HG03571 (cell line): ENCODE measurements around the gene PUM2.

Experiments used
- ATAC-seq: cut with Tn5 transposase; IDR thresholded peaks from one replicate; pipeline ENCODE4 v1.9.1; 2021; ENCODE audit not compliant: unreplicated experiment

PUM2 gene

DNA sequence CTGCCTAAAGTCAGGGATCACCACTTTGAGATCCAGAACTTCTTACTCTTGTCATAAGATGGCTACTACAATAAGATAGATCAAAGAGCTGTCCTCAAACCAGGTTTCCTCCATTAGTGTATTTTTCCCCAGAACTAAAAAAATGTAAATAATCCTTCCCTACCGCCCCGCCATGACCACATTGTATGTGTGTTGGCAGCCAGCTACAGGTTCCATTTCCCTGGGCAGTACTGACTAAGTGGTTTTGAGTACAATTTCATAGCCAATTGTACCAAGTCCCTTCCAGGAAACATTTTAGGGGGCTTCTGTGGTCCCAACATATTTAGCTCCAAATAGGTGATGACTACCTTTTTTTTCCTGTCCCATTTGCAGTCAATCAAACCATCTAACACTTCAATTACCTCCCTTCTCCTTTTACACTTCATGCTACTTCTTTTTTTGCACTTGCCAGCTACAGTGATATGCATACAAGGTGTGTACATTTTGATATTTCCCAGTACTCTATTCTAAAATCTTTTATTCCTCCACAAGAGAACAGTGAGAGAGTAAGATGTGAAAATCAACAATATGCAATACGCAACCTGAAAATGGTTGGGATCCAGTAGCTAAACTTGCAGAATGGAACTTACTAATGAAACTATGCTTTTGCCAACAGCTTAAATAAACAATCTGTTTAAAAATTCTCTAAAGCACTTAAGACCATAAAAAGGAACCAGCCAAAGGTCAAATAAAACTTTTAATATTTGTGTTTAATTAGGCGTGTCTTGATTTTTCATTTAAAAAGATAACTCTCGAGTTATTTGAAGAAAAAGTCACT is 3.9 kb downstream of the PUM2 start:
- no peak for ATAC-seq

DNA sequence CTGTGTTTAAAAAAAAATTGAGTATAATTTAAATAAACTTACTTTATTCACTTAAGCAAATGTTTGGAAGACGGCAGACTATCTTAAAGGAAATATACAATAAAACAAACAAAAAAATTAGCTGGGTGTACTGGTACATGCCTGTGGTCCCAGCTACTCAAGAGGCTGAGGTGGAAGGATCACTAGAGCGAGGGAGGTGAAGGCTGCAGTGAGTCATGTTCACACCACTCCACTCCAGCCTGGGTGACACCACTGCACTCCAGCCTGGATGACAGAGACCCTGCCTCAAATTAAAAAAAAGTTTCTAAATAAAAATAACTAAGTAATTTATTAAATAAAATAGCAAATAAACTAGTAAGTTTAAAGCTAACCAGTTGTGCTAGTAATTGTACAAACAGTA is 7.5 kb downstream of the PUM2 start:
- ATAC-seq = no peak

DNA sequence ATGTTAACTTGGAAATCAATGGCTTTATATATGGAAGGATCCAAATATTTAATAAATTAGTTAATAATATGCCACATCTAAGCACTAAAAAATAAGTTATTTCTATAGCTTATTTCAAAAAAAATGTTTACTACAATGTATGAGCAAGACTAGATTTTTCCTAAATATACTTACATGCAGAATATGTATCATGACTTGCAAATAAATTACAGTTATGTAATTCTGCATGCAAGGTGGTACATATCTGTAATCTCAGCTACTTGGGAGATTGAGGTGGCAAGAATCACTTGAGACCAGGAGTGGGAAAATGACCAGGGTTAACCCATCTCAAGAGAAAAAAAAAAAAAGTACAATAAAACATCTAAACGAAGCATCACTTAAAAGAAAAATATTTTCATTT is 11.6 kb downstream of the PUM2 start:
- ATAC-seq = no peak

DNA sequence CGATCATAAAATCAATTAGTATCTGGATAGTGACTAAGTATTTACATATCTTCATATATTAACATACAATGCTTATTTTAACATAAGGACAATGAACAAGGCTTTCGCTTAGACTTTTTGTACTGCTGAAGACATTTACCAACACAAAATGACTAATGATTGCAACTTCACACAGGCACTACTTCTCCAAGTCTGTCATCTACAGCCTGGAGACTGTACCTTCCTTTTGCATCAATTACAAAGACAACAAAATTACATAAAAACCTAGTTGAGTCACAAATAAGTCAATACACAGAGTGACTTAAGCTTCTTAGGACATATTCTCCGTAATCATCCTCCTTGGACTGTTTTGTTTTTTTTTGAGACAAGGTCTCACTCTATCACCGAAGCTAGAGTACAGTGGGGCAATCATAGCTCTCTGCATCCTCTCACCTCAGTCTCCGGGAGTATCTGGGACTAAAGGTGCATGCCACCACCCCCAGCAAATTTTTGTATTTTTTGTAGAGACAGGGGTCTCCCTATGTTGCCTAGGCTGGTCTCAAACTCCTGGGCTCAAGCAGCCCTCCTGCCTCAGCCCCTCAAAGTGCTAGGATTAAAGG is 15.9 kb downstream of the PUM2 start:
- no peak for ATAC-seq

DNA sequence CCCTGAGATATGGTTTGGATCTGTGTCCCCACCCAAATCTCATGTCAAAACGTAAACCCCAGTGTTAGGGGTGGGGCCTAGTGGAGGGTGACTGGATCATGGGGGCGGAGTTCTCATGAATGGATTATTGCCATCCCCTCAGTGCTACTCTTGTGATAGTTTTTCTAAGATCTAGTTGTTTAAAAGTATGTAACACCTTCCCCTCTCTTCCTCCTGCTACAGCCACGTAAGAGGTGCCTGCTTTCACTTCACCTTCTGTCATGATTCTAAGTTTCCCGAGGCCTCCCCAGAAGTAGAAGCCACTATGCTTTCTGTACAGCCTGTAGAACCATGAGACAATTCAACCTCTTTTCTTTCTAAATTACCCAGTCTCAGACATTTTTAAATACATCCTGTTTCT is 16.9 kb downstream of the PUM2 start:
- no peak for ATAC-seq

DNA sequence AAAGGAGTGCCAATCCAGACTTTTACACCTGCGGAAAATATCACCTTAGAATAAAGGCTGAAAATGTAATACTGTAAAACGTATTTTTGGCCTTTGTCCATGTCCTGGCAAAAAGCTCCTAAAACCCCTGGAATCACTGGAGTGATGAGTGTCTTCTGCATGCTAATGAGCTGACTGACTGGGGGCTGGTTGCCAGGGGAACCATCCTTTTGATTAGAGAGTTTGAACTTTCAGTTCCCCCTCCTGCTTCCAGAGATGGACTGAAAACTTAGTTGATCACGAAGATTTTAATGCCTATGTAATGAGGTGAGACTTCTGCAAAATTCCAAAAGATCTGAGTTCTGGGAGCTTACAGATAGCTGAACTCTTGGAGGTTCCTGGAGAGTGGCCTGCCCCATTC is 20.5 kb downstream of the PUM2 start:
- ATAC-seq = no peak

DNA sequence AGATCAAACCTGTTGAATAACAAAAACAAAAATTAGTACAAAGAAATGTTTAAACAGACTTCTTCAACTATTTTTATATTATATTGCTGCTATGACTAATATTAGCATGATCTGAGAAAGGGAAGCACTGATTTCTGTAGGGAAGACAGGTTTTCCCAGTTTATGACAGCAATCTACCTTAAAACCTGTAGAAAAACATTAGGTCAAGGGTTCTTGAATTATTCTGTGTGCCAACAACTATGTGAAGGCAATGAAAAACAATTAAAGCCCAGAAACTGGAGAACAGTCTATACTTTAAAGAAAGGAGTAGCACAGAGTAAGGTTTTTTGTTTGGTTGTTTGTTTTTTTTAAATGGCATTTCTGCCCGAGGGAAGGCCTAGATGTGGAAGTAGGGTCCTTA is 23.3 kb downstream of the PUM2 start:
- ATAC-seq = no peak

DNA sequence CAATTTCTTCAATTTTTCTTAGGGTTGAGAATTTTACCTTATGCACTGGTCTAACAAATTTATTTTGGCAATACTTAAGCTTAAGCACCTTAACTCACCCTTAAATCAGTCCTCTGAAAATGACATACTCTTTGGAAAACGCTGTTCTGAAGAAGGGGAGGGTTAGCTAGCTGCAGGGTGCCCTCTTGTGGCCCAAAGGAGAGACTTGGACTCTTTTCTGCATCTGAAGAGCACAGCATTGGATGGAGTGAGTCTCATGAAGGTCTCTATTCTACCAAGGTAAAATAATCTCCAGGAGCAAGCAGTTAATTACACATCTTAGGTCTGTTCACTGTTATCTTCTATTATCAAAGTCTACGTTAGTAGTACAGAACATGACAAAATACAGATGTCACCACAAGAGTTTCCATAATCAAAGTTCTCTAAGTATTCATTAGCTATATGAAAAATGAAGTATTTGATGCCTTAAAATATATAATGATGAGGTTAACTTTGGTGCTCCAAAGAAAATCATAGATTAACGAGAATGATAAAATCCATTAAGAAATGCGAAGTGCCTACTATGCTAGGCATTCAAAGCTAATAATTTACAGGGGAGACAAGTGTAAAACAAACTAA is 24.4 kb downstream of the PUM2 start:
- ATAC-seq = no peak

DNA sequence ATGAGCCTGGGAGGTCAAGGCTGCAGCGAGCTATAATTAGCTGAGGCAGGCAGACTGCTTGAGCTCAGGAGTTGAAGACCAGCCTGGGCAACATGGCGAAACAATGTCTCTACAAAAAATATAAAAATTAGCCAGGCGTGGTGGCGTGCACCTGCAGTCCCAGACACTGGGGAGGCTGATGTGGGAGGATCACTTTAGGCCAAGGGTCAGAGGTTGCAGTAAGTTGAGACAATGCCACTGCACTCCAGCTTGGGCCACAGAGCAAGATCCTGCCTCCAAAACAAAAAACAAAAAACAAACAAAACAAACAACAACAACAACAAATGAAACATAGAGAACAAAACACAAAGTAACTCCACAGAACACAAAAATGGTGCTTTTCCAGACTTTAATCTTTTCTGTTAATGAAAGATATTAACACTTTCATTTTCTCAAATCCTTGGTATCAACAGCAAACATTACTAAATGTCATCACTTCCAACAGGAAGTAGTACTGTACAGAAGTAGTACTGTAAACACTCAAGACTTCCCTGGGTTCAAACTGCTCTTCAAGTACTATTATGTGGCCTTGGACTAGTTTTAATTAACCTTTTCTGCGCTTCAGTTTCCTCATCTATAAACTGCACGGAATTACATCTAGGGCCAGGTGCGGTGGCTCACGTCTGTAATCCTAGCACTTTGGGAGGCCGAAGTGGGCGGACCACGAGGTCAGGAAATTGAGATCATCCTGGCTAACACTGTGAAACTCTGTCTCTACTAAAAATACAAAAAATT is 27.9 kb downstream of the PUM2 start:
- ATAC-seq = no peak

DNA sequence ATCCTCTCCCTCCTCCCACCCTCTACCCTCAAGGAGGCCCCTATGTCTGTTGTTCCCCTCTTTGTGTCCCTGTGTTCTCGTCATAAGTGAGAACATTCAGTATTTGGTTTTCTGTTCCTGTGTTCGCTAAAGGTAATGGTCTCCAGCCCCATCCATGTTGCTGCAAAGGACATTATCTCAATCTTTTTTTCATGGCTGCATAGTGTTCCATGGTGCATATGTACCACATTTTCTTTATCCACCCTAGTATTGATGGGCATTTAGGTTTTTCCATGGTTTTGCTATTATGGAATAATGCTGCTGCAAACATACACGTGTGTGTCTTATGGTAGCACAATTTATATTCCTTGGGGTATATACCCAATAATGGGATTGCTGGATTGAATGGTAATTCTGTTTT is 33.0 kb downstream of the PUM2 start:
- ATAC-seq = no peak

DNA sequence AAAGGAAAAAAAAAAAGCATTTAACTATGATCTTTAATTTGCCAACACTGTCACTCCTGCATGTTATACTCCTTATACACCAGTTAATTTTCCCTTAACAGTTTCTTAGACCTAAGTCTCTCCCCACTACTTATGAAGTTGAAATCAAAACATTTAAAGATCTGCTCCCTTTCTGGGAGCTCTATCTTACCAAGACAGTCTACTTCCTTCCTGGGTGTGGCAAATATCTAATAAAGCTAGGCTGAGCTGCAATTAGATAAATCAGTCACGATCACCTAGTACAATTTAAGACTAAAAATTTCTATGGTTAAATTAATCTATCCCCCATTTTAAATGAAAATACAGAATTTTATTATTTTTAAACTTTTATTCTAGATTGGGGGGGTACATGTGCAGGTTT is 33.4 kb downstream of the PUM2 start:
- ATAC-seq = no peak

DNA sequence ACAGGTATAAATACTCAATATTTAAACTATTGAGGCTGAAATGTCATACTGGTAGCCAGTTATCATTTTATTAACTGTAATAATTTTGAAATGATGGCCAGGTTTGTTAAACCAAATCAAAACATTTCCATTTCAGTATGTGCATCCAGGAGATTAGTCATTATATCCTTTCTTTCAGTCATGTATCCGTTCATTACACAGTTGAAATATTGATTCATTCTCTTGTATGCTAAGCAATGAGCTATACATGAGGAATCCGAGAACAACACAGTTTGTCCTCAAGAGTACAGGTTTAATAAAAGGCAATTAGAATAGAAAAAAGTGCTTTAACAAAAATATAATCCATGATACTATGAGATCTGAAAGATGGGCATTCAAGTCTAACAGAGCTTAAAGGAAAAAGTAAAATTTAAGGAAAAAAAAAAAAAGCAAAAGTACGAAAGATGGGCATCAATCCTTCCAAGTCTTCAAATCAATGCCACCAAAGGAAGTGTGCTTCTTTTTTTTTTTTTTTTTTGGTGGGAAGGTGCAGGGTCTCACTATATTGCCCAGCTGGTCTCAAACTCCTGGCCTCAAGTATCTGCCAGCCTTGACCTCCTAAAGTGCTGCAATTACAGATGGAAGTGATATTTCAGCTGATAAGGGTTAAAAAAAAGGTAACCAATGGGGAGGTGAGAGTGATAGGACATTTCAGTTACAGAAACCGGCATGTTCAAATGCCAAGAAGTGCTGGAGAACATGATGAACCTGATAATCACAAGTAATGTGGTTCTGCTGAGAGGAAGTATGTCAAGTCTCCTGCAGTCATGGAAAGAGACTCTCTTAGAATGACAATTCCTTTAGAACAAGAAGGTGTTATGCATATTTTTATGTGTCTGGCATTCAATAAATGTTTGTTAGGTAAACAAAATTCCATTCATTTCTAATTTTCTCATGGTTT is 35.8 kb downstream of the PUM2 start:
- no peak for ATAC-seq

DNA sequence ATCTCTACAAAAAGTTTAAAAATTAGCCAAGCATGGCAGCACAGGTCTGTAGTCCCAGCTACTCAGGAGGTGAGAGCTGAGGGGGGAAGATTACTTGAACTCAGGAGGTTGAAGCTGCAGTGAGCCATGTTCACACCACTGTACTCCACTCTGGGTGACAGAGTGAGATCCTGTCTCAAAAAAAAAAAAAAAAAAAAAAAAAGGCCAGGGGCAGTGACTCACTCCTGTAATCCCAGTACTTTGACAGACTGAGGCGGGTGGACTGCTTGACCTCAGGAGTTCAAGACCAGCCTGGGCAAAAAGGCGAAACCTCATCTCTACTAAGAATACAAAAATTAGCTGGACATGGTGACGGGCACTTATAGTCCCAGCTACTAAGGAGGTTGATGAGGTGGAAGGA is 37.0 kb downstream of the PUM2 start:
- ATAC-seq = no peak

DNA sequence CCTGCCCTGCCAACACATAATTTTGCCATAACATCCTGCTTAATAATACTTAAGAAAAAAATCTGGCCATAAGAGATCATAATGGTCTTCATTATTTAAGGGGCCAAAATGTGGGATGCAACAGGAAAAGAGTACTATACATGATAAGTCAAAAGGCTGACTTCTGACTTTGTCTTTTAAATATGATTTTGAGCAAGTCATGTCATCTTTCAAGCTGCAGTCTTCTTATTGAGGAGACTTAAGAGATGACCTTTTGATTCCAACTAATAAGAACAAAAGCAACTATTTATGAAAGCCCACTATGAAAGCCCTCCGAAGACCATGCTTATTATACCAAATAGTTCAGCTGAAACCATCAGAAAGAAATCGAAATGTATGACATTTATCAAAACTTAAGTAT is 41.6 kb downstream of the PUM2 start:
- ATAC-seq = no peak

DNA sequence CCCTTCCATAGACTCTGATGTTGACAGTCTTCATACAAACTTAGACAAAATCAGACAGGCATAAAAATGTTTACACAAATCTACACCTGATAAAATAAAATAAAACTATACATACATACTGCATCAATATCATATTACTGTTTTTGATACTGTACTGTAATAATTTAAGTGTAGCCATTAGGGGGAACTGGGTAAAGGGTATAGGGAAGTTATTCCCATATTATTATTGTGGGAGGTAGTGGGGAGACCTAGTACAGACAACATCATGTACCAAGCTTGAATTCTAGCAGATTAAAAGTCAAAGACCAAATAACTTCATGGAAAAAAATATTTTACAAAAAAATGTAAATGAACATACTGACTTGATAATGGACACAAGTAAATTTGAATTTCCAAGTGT is 43.3 kb downstream of the PUM2 start:
- ATAC-seq = no peak

DNA sequence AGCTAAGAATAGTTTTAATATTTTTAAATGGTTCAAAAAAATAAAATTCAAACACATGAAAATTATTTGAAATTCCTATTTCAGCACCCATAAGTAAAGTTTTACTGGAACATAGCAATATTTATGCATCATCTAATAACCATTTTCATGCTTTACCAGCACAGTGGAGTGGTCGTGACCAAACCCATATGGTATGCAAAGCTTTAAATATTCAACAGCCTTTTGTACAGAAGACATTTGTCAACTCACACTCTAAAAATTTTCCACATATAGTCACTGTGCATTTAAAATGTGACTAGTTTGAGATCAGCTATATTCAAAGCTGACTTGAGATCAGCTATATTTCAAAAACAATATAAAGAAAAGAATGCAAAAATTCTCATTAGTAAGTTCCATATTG is 46.2 kb downstream of the PUM2 start:
- ATAC-seq = no peak

DNA sequence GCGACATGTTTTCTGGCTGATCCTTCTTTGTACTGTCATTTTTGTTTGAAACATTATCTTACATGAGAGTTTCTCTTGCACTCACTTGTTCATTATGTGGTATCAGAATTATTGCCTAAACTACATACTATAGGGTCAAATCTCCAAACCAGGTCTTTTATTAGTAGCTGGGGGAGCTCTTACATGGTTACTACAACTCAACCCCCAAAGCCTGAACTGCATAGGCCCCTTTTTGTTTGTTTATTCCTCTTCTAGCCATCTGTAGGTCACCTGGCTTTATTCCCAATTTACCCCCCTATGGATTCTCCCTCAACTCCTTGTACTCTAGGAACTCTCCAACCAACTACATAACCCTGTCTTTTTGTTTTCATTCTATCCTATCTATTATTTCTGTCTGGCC is 46.7 kb downstream of the PUM2 start:
- no peak for ATAC-seq

DNA sequence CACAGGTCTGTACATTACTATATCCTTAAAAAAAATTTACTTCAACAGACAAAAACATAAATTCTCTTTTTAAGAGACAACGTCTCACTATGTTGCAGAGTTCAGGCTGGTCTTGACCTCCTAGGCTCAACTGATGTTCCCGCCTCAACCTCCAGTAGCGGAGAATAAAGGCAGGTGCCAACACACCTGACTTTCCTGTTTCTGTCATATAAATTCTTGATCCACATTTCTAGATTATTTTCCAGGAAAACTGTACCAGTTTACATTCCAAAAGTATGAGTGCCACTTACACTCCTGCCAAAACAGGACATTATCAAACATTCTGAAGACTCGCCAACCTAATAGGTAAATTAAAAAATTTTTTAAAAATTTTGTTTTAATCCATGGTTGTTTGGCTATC is 48.6 kb downstream of the PUM2 start:
- ATAC-seq = no peak

DNA sequence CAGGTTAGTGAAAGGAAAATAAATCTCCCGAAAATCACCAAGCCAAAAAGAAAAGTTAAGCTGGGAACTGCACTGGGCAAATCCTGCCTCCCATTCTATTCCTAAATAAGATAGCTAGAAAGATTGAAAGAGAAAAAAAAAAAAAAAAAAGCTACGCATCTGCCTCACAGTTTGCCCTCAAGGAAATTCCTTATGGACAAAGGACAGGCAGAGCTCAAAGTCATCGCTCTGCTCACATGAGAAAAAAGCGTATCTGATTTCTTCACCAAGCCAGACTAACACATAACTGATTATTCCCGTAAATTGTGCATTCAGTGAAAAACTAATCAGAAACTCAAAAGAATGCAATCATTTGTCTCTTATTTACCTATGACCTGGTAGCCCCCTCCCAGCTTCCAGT is 50.0 kb downstream of the PUM2 start:
- no peak for ATAC-seq

DNA sequence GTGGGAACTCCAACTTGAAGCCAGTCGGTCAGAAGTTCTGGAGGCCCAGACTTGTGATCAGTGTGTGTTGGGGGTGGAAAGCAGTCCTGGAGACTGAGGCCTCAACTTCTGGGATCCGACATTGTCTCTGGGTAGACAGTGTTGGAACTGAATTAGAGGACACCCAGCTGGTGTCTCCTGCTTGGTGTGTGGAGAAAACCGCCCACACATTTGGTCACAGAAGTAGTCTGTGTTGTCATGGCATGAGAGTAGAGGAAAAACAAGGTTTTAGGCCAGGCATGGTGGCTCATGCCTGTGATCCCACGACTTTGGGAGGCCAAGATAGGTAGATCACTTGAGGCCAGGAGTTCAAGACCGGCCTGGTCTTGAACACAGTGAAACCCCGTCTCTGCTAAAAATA is 51.5 kb downstream of the PUM2 start:
- no peak for ATAC-seq

DNA sequence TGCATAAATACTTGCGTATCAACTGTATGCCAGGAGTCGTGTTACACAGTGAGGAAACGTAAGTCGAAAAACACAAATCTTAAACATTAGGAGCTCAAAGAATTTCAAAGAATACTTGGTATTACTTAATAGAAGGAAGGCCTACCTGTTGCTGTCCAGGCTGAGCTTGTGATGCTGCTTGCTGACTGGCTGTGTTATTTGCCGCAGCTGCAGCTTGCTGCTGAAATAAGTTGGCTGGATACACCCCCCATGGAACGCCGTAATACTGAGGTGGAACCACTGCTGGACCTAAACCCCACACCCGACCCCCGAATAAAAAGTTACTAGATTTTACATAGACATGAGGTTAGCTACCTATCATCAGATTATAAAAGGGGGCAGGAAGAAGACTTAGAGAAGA is 56.4 kb downstream of the PUM2 start:
- no peak for ATAC-seq
